DMS114 treated with DMSO at 0.1 percent for 48 hours (cell line): Measurements from ENCODE around the gene MYO5B.

ENCODE experiments used
- DNase-seq: peaks from one replicate; lab custom pipeline; 2025; ENCODE audit not compliant: unreplicated experiment; lab: John Stamatoyannopoulos, UW

Gene MYO5B

GRCh38 chr18:49931179-49931578 is 263.8 kb downstream of the MYO5B start:
- DNase-seq: no peak

GRCh38 chr18:49926106-49926745 is 268.7 kb downstream of the MYO5B start:
- DNase-seq: no peak

- DNase-seq: no peak
Observed at GRCh38 chr18:49924293-49924983, 270.5 kb downstream of the MYO5B start.

- DNase-seq: no peak
Observed at GRCh38 chr18:49922228-49922627, 272.7 kb downstream of the MYO5B start.

GRCh38 chr18:49921318-49921985 is 273.5 kb downstream of the MYO5B start:
- DNase-seq: no peak

- DNase-seq: no peak
Observed at GRCh38 chr18:49920731-49921130, 274.2 kb downstream of the MYO5B start.

GRCh38 chr18:49917742-49918141 is 277.2 kb downstream of the MYO5B start:
- DNase-seq: no peak

- DNase-seq: no peak
Observed at GRCh38 chr18:49915352-49915751, 279.6 kb downstream of the MYO5B start.

- no peak for DNase-seq
Observed at GRCh38 chr18:49913221-49913620, 281.7 kb downstream of the MYO5B start.

GRCh38 chr18:49911427-49911826 is 283.5 kb downstream of the MYO5B start:
- no peak for DNase-seq

GRCh38 chr18:49910986-49911385 is 284.0 kb downstream of the MYO5B start:
- no peak for DNase-seq

- DNase-seq: no peak
Observed at GRCh38 chr18:49910019-49910418, 284.9 kb downstream of the MYO5B start.

- no peak for DNase-seq
Observed at GRCh38 chr18:49907346-49907929, 287.5 kb downstream of the MYO5B start.

GRCh38 chr18:49905771-49906170 is 289.2 kb downstream of the MYO5B start:
- DNase-seq: no peak

- DNase-seq: no peak
Observed at GRCh38 chr18:49904871-49905555, 289.9 kb downstream of the MYO5B start.

GRCh38 chr18:49901862-49902340 is 293.0 kb downstream of the MYO5B start:
- no peak for DNase-seq

GRCh38 chr18:49899657-49900330 is 295.2 kb downstream of the MYO5B start:
- DNase-seq: no peak

- DNase-seq: no peak
Observed at GRCh38 chr18:49898421-49898820, 296.5 kb downstream of the MYO5B start.

GRCh38 chr18:49894517-49895226 is 300.3 kb downstream of the MYO5B start:
- DNase-seq: no peak

- no peak for DNase-seq
Observed at GRCh38 chr18:49893036-49893435, 301.9 kb downstream of the MYO5B start.
